Retina (tissue), 1 donor: ENCODE measurements around the gene DST.

ENCODE experiments used
- DNase-seq: peaks from one replicate; pipeline ENCODE4 v3.0.0-alpha.2; 2016

DST gene

DNA sequence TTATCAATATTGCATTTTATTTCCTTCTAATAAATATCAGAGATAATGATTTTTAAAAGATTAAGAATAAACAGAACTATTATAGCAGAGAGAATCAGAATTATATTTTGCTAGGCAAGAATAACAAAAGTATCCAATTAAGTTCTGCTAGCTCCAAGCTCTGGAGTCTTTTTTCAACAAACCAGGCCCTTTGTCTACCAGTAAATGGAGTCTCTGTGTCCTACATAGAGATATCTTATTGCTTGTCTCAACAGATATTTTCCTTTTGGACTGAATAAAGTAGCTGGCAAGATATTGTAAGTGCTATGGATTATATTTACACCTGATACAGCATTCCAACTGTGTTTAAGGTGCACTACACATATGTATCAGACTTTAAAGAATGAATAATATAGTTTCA lies 107.1 kb downstream of the DST start:
- no peak for DNase-seq

DNA sequence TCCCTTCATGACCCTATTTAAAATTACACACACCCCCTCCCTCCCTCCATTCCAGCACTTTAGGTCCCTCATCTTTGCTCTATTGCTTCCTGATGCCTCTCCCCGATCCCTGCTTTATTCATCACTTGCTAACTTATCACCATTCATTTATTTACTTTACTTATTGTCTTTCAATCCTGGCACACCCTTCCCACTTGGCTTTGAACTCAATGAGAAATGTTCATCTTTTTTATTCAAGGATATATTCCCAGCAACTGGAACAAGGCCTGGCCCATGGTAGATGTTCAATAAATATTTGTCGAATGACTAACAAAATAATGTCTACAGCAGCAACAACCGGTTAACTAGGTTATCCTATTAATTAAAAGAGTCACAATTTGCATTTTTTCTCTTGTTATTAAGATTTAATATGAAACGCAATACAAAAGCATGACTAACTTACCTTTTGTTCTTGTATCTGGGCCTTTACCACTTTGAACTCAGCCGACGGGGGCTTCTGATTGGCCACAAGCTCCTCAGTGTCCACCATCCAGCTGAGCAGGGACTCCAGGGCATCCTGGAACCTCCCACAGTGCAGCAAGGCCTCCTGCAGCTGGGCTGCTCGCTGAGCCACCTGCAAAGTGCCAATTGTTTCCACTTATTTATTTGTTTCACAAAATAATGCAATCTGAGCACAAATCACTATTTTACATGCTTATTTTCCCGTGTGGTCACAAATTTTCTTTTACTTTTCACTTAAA lies 107.8 kb downstream of the DST start:
- no peak for DNase-seq

DNA sequence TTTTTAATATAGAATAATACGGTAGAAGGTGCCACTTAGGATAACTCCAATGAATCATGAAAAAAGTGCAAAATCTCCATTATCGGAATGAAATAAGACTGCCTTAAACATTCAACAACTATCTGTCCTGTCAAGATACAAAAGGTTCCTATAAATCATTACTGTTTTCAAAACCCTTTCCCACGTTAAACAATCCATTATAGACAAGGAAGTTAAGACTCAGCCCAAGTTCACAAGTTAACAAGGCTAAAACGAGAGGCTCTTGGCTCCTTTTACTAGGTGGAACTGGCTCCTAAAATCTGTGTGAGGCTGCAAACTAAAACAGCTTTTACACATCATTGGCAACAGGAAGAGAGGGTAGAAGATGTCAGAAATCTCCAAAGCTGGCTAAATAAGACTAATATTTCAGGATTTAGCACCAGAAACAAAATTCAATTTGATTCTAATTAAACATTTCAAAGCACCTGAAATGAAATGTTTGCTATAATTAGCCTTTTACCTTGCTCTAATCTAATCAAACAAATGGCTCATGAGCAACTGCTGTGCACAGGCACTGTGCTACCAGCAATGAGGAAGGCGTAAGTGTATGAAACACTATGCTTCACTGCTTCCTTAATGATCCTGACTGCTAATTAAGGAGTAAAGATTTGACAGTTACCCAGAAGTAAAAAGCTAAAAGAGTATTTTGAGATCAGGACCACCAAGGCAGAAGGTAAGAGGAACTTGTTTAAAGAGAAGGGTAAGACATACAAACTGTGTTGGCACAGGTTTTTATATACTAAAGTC lies 109.7 kb downstream of the DST start:
- DNase-seq: no peak

DNA sequence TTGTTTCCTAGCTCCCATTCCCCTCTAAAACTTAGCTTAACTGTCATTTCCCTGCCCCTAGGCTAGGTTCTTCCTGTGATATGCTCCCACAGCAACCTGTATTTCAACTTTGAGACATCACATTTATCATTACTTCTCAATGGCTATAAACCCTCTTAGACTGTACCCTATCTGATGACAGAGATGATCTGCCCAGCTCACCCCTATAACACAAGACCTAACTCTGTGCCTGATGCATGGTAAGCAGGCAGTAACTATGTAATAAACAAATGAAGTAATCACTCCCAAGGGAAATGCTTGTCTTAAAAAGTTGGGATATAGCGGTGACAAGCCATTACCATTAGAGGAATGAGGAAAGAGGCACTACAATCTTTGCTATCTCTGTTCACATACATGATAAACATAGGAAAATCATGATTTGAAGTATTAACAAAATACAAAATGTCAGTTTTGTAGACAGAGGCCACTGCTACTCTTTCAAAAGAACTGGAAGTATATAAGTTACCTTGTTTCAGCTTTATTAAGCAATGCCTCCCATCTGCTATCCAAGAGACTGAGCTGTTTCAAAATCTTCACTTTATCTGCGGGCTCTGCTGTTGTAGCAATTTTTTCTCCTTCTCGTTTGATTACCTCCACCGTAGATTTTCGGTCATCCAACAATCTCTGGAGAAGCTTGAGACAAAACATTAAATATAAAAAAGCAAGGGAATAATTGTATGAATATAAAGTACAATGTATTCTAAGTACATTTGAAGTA lies 110.7 kb downstream of the DST start:
- DNase-seq: no peak

DNA sequence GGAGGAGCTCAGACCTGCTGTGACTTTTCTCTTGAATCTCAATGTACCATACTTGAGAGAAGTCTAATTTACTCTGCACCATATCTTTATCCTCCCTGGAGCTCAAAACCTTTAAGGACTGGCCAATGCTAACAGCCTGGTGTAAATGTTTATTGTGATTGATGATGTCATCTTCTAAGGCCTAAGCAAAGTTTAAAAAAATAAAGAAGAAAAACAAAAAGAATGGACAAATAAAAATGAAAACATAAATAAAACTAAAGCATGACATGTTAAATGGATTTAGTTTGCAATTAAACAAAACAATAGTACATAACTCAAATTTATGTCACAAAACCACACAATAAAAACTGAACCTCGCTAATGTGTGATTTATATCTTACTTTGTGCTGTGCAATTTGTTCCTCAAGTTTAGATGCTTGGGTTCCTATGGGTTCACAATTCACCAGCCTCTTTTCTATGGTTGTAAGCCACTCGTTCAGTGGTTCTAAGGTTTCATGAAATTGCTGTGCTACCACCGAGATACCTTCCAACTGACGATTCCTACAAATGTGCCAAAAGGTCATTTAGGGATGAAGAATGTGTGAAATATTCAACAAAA lies 113.0 kb downstream of the DST start:
- no peak for DNase-seq

DNA sequence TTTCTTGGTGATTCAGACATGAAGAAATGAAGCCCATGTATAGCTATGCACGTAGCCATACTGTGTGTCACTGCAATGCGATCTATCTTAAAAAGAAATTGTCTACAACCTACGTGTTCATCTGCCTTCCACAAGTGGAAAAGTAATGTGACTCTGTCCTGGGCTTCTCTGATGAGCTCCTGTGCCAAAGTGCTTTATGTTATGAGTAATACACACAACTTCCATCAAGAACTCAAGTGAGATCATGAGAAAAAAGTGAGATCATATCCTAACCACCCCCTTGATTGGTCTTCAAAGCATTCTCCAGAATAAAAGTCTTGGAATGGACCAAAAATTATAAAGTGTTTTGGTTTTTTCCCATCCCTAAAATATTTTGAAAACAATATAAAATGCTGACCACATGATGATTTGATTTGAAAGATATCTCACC lies 114.3 kb downstream of the DST start:
- no peak for DNase-seq

DNA sequence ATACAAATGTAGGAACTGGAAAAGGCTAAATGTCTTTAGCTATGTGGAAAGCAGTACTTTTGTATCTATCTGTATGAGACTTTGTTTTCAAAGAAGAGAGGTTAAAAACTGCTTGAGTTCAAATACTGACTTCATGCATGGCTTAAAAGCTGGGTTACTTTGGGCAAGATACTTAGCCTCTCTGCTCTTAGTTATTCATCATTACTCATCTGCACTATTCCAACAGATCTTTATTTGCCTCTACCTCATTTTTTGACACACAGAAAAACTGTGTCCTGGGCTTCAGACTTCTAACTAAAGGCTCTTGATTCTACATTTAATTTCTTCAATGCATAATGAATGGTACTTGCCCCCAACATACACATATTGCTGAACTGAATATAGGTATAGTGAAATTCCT lies 114.8 kb downstream of the DST start:
- DNase-seq: no peak

DNA sequence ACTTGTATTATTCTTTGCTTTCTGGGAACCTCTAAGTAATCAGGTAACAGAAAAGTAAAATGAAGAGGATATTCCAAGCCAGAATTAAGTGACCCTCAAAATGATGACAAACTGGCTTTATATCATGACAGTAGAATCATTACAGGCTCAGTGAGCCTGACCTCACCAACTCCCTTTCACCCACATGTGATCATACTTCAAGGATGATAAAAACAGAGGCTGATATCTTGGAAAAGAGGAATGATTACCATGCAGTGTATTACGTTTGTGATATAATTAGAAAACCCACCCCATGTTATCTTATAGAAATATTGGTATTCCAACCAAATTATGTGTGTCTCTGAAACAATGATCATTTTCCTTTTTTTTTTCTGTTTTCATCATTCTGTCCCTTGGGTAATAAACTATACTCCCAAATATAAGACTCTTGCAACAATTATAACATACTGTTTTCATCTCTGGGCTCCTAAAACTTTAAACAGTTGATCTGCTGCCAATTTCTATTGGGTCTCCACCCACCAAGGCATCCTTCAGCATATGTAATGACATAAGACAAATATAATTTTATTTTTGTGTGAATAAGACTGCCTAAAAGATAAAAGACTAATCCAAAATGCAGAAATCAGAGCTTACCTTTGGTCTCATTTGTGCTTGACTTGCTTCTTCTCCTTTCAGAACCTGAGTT lies 115.7 kb downstream of the DST start:
- DNase-seq: no peak

DNA sequence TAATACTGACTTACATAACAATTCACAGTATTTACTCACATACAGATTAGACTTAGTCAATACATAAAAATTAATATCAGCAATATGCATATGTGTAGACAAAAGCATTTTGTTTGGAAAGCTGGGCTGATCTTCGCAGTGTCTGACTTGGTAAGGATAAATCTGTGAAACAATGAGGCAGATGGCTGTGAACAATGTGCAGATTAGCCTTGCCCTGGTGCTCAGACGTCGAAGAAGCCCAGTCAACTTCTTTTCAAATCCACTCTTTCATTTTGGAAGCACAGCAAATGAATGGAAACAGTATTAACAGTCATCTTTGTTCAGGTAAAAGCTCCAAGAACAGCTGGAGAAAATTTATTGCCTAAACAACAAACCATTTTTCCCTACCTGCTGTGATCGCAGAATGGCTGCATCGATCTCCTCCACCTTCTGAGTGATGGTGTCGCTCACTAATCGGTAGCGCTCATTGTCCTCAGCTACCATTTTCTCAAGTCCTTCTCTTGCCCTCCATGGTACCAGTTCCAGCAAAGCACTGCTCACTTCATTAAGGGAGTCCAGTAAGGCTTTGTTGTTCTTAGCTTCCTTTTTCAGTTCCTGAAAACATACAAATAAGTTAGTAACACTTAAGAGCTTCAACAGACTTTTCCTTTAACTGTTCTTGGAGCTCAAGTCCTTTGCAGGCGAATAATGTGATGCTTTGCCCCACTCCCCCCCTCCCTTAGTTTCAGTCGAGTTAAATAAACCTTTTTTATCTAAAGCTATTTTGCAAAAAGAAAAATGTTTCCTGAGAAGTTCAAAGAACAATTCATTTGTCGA lies 116.5 kb downstream of the DST start:
- peak; percentile 56 for DNase-seq

DNA sequence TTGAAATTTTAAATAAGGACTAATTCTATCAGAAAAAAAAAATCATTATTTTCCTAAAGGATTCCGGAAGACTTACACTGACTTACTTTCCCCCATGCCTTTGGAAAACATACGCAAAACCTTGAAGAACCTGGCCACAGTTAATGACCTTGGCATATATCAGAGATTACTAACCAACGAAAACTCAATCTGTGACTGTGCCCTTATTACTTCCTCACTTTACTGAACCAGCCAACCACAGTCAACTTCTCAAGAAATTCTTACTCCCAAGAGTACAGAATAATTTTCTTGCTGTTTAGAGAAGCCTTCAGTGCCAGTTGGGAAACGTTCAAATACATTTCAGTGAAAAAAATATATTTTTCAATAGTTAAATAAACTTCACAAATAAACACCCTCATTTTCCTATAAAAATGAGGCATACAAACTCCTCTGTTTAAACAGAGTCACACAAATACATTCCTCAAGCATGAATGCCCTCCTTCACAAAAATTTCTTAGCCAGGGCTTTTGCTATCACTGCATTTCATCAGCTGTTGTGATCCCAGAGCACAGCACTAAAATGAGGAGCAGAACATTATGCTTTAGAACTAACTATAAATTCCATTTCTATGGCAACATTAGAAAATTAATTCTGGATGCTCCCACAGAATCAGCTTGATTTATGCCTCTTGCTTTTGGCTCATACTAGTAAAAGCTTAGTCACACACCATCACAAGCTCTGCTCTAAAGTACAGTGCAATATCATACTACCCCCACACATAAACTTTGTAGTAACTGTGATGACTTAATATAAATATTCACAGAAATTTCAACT lies 117.6 kb downstream of the DST start:
- DNase-seq: no peak

DNA sequence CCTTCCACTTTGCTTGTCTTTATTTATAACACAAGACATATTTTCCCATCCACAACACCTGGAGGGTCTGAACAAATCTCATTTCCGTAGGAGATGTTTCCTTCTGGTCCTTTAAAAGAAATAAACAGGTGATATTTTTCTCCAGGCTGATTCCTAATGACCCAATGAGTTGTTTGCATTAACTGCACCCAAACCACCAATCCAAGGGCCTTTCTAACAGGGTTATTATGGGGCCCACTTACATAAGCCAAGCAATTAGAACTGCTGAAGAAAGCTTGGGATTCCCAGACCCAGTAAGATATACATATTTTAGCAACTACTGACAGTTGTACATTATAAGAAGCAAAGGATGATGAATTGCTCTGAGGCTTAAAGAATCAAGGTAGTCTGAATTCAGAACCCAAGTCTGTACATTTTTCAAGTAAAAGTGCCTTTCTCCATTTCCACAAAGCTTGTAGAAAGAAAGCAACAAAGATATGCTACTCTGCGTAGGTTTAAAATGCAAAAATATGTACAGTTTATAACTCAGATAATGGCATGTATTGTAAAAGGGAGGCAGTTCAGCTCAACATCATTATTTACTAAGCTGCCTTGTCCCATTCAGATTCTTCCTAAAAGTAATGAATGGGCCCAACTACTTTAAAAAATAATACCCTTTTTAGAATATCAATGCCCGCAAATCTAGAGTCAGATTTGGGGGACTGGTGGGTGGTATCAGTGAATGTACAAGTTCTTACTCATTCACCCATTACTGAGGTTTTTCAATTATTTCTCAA lies 120.0 kb downstream of the DST start:
- DNase-seq: no peak

DNA sequence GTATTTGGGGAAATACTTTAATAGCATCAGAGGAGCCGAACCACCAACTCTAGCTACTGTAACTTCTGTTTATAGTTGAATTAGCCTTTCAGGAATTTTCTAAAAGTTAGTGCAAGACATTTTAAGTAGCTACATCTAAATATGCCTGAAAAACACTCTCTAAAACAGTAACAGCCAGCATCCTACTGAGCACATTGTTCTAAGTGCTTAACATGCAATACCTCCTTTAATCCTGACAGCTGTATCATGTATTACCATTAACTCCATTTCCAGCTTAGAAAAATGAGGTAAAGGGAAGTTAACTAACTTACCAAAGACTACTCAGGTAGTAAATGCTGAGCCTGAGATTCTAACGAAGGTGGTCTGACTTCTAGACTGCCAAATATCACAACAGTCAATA lies 120.7 kb downstream of the DST start:
- no peak for DNase-seq

DNA sequence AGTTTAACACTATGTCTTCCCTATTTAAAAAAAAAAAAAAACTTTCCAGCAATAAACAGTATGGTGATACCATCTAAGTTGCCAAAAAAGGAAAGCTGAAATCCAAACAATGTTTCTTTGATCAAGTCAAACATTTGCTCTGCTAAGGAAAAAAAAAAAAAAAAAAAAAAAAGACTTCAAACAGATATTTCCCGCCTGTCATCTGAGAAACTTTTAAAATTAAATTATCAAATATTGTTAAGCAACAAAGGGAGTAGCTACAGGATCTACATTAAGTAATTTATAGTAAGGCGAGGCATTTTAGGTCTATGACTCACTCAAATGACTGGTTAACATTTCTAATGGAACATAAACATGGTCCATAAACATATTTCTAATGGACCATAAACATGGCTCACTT lies 121.2 kb downstream of the DST start:
- DNase-seq: no peak

DNA sequence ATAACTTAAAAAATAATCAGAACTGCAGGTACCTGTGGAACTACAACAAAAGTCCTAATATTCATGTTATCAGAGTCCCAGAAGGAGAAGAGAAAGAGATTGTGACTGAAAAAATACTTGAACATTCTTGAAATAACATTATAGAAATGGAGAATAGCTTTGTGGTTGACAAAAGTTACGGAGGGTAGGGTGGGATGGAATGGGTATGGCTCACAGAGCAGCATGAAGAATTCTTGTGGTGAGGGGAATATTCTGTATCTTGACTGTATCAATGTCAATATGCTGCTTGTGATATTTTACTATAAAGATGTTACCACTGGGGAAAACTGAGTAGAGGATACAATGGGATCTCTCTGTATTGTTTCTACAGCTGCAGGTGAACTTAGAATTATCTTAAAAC lies 122.5 kb downstream of the DST start:
- no peak for DNase-seq

DNA sequence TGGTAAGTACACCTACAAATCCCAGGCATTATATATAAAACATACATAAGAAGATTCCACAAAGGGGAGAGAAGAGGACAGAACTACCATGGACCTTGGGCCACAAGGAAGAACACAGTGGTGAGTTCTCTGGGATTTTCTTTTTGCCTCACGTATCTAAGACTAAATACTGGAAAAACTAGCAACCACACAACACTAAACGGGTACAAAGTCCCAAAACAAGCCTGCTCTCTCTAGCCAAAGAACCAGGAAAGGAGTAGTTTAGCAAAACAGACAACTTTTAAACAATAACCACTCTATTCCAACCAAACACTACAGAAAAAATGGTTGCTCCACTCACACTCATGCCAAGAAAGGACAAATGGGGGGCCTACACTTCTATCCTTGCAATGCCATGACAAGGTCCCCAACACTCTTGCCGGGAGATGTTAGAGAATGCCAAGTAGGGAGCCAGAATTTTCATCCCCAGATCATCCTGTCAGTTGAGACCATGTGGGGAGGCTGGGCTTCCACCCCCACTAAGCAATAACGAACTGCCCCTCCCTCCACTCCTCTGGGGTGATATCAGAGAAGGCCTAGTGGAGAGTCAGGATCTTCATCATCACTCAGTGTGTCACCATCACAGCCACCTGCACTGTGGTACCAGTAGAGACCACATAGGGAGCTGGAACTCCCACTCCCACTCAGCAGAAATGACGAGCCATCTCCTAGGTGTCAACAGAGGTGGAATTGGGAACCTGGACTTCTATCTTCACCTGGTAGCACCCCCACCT lies 123.5 kb downstream of the DST start:
- no peak for DNase-seq

DNA sequence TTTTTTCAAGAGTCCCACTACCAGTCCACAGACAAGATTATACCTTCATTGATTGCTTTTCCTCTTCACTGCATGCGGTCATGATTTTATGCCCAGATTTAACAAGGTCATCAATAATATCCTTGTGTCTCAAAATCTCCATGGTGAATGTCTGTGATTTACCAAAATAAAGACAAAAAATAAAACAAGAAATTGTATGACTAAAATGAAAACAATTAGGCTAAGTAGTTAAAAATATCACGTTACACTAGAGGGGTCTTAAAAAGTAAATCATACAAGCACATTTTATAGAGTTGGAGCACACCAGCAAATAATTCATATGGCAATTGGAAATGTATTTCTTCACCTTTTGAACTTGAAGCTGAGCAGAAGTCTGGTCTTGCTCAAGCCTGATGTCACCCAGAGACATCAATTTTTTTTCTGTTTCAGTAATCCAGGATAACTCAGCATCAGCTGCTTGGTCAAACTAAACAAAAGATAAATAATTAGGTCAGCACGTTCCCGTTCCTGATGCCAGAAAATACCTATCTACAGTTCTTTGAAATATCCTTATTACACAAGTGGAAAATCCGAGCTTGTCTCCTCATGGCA lies 125.4 kb downstream of the DST start:
- no peak for DNase-seq

DNA sequence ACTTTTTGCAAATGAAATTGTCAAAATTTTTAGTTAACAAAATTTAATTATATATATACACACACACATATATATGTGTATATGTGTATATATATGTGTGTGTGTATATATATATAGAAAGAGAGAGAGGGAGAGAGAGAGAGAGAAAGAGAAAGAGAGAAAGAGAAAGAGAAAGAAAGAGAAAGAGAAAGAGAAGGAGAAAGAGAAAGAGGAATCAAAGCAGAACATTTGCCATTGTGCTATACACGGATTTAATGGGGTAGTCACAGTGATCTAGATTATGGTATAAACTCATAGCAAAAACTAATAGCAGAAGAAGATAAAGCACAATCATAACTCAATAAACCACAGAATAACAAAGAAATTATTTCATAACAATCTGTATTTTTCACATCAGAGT lies 126.7 kb downstream of the DST start:
- no peak for DNase-seq

DNA sequence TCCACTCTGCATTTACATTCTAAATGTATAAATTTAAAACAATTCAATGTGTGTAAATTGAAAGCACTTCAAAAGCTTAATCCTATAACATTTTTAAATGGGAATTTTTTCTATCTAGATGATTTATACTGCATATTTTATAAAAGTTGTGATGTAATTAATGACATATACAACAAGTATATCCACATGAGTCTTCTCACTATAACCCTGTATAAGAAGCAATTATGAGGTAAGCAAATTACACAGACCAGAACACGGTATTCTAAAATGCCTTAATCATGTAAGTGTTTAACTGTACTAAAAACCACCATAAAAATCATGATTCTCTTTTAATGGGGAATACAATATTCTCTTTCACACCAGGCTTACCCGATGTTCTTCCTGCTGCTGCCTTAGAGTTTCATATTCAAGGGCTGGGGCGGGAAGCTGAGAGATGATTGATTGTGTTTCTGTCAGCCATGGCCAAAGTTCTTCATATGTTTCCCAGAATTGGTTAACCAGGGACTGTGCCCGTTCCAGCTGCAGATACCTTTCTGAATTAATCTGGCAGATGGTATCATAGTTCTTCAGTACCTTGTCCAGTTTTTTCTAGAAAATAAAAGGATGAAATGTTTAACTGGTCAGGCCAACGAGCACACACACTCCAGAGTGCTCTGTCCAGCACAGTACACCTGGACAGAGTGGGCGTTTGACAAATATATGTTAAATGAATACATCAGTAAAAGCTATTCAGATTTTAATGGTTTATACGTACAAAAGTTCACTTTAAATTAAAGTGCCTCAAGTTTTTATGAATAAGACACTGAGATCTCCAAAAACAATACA lies 127.4 kb downstream of the DST start:
- DNase-seq: no peak
